ENCODE measurements around the gene HTR2C. TPM values are rescaled to one million over a fixed set of nuclear protein-coding genes. Genes with fewer than 3 reads are reported as not detected.
"Not testable (repeated sequence)": the region's sequence is repeated elsewhere in the genome, so short reads cannot be mapped to it uniquely, and the experiment has no call there.

The HTR2C gene
- total and polyA plus RNA-seq, 11 donors: not detected

- 77 to 93% (median 82%) methylated on average over 1 of the region's 1 CpG for WGBS, 4 donors
Measured at GRCh38 chrX:114591121-114591520, 7.2 kb downstream of the HTR2C start.

DNA sequence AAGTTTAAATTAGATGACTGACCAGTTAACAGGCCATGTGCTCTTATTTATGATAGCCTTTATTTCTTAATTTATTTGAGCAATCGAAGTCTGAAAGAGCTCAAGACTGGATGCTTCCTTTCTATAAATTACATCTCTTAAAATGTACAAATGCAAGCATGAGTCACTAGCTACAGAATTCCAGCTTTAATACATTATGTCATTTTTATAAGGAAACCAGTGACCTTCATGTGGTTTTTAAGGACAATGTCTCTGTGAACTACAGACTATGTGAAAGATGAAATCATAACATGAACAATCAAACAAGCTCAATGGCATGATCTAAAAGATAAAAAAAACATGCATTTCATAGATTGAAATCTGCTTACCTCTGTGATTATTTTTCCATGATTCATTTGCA is 15.4 kb downstream of the HTR2C start:
- intact Hi-C loops (cut with DNase I): no loop called here
- no peak for TF ChIP-seq POLR2A (IDR thresholded peaks at IDR 0.05)
- TF ChIP-seq, protein P1, sequence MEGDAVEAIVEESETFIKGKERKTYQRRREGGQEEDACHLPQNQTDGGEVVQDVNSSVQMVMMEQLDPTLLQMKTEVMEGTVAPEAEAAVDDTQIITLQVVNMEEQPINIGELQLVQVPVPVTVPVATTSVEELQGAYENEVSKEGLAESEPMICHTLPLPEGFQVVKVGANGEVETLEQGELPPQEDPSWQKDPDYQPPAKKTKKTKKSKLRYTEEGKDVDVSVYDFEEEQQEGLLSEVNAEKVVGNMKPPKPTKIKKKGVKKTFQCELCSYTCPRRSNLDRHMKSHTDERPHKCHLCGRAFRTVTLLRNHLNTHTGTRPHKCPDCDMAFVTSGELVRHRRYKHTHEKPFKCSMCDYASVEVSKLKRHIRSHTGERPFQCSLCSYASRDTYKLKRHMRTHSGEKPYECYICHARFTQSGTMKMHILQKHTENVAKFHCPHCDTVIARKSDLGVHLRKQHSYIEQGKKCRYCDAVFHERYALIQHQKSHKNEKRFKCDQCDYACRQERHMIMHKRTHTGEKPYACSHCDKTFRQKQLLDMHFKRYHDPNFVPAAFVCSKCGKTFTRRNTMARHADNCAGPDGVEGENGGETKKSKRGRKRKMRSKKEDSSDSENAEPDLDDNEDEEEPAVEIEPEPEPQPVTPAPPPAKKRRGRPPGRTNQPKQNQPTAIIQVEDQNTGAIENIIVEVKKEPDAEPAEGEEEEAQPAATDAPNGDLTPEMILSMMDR (IDR thresholded peaks at IDR 0.05): no peak

More at GRCh38 chrX:114591121-114591520, 7.2 kb downstream of the HTR2C start:
- Histone ChIP-seq H3K27ac (no peak overlapping the region), H3K27me3 (peaks cover 0 to 14% (median 0%) of the 10 kb centered on the region in 9 donors), H3K4me1 (no peaks in the 10 kb centered on the region), H3K36me3 (no peaks in the 10 kb centered on the region), H3K4me3 (no peak overlapping the region), H3K9me3 (no peaks in the 10 kb centered on the region)
- no peak for DNase-seq
- intact Hi-C loops (cut with DNase I): no loop called here
- no peak for ATAC-seq
- TF ChIP-seq, protein P1 (IDR thresholded peaks at IDR 0.05): no peak
- TF ChIP-seq POLR2A (IDR thresholded peaks at IDR 0.05): no peak

GRCh38 chrX:114599911-114600310 is 16.0 kb downstream of the HTR2C start:
- Histone ChIP-seq H3K27me3 (peaks cover 0 to 10% (median 0%) of the 10 kb centered on the region in 9 donors), H3K36me3 (no peaks in the 10 kb centered on the region), H3K27ac (no peak overlapping the region), H3K9me3 (no peaks in the 10 kb centered on the region), H3K4me1 (no peaks in the 10 kb centered on the region), H3K4me3 (no peak overlapping the region)
- DNase-seq (no peak), ATAC-seq (no peak)
- TF ChIP-seq POLR2A (IDR thresholded peaks at IDR 0.05): no peak
- TF ChIP-seq, protein P1 (IDR thresholded peaks at IDR 0.05): no peak
- 52 to 63% (median 59%) methylated on average over 4 of the region's 4 CpGs for WGBS, 4 donors
- intact Hi-C loops (cut with DNase I): no loop called here

More for the DNA sequence above, 15.4 kb downstream of the HTR2C start:
- Histone ChIP-seq H3K27ac (no peak overlapping the region), H3K36me3 (no peaks in the 10 kb centered on the region), H3K4me3 (no peak overlapping the region), H3K9me3 (no peaks in the 10 kb centered on the region), H3K4me1 (no peaks in the 10 kb centered on the region), H3K27me3 (peaks cover 0 to 10% (median 0%) of the 10 kb centered on the region in 9 donors)
- 63 to 74% (median 67%) methylated on average over 1 of the region's 1 CpG for WGBS, 4 donors
- ATAC-seq (no peak), DNase-seq (no peak)

- ATAC-seq; H3K4me3 ChIP-seq; H3K36me3 ChIP-seq; DNase-seq; intact Hi-C loops (cut with DNase I); H3K9me3 ChIP-seq; H3K27ac ChIP-seq; H3K4me1 ChIP-seq: not testable (repeated sequence)
- peaks cover 0 to 17% (median 0%) of the 10 kb centered on the region in 9 donors for H3K27me3 ChIP-seq
- WGBS, 4 donors: 79 to 81% (median 80%) methylated on average over 8 to 10 of the region's 10 CpGs
Measured at GRCh38 chrX:114606619-114607018, 22.7 kb downstream of the HTR2C start.

All from heart left ventricle (tissue), 16 donors.